LNCaP clone FGC (cell line): ENCODE measurements around the gene ANO2.

ENCODE experiments used
- DNase-seq: peaks from one replicate; pipeline ENCODE4 v3.0.0-alpha.2; 2011; ENCODE audit warnings: low read depth
- H3K4me3 ChIP-seq: 2 replicates; pipeline ENCODE4 v1.5.1; 2011; ENCODE audit warnings: mild to moderate bottlenecking, low read depth, low read length, control low read depth
- CTCF ChIP-seq: IDR thresholded peaks from 2 replicates; pipeline ENCODE4 v1.5.1; 2012; ENCODE audit warnings: mild to moderate bottlenecking; ENCODE audit not compliant: control insufficient read depth, insufficient read depth; ENCODE audit errors: extremely low read depth

ANO2 gene

DNA sequence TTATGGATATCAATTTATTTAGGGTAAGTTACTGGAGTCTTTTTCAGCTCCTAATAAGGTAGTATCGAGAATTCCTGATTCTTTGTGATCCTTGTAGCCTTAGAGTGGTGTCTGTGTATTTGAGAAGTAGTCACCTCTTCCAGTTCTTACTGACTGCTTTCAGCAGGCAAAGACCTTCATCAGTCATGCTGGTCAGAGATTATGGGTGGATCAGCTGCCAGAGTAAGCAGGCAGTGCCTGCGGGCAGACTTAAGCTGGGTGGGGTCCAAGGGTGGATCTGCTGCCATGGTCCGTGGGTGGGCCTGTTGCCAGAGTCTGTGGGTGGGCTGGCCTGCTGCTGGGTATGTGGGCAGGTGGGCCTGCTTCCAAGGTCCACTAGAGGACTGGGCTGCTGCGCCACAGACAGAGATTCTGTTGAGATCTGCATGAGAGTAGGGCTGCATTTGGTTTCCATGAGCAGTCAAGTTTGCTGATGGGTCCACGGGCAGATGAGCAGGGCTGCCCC lies 188.7 kb downstream of the ANO2 start:
- no peak for TF ChIP-seq CTCF
- no peak overlapping the region for H3K4me3 ChIP-seq
- DNase-seq = no peak

GRCh38 chr12:5748027-5748426 lies 197.0 kb downstream of the ANO2 start:
- TF ChIP-seq CTCF = no peak
- DNase-seq = no peak

DNA sequence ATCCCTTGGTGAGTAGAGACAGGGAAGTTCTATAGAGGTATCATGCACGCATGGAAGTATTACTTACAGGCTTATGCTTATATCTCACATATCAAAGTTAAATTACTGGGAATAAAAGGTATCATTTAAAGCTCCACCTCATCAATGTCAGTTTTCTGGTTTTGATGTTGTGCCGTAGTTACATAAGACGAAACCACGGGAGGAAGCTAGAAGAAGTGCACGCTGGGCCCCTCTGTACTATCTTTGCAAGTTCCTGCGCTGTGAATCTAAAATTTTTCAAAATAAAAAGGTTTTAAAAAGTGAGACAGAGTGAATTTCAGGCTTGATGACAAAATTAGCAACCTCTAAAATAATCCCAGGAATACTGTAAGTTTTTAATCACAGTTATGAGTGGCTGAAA lies 198.1 kb downstream of the ANO2 start:
- DNase-seq = no peak
- no peak for TF ChIP-seq CTCF
- H3K4me3 ChIP-seq = no peak overlapping the region

More at GRCh38 chr12:5748027-5748426, 197.0 kb downstream of the ANO2 start:
- no peak overlapping the region for H3K4me3 ChIP-seq

DNA sequence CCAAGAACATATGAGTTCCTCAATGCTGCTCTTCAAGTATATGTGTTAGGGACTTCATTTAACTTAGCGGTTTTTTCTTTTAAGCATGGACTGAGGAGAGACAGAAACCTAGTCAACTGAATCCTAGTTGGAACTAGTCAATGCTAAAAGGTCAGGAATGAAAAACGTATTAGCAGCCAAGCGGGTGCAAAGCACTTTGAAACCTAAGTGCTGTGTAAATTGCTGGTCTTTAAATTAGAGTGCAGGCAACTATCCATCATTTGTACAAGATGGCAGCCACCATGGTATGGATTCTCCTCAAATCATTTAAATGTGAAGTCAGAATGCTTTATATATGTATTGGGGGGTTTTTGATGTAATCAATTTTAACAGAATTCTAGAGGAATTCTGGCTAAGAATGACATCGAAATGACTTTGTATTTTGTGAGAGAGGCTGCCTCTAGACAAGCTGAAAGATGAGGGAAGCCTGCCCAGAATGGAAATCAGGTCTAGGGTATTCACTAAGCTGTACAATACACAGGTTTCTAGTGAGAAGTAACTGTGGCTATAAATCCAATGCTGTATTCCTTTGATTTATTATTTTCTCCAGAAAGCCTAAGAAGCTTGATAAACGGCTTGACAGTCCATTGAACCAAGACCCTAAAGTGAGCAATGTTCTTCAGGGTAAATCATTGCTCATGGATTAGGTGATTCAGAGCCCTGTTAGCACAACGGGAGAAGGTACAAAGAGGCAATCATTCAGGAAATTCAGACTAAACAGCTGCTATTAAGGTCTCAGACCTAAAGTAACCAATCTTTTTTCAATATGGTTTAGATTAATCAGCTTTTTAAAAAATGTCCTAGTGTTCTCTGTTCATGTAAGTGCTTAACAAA lies 198.8 kb downstream of the ANO2 start:
- no peak overlapping the region for H3K4me3 ChIP-seq
- no peak for DNase-seq
- TF ChIP-seq CTCF = no peak

DNA sequence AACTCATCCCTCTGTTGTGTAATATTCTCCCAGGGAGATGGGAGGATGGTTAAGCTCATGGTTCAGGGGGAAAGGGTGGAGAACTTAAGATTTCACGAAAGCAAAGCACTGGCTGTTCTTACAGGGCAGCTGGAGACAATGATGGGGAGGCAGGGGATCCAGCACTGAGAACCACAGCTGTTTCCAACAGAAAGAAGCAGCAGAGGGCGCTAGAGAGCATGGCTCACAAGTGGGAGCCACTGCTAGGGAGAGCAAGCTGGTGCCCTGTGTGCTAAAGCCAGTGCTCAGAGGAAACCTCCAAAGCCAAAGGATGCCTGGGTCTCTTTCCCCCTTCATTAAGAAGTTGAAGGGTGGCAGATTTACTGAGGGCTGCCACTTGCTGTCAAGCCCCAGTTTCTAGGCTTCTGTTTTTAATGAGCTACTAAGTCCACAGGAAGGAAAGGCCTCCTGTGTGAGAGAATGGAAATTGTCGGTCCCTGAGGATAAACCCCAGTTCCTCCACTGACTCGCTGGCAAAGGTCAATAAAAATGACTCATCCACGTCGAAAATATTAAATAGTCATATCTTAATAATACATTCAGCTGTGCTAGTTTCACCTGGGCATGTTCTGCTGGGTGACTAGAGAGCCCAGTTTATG lies 199.7 kb downstream of the ANO2 start:
- H3K4me3 ChIP-seq = no peak overlapping the region
- no peak for DNase-seq
- peak; percentile 94 for TF ChIP-seq CTCF

GRCh38 chr12:5742258-5742657 lies 202.8 kb downstream of the ANO2 start:
- H3K4me3 ChIP-seq = no peak overlapping the region
- TF ChIP-seq CTCF = no peak
- no peak for DNase-seq
